HG03064 (cell line): Measurements from ENCODE around the gene CCDC171.
"Not testable (repeated sequence)": the region's sequence is repeated elsewhere in the genome, so short reads cannot be mapped to it uniquely, and the experiment has no call there.

Experiments used
- ATAC-seq: cut with Tn5 transposase; IDR thresholded peaks from one replicate; pipeline ENCODE4 v1.9.1; 2021; ENCODE audit warnings: low read depth; ENCODE audit not compliant: unreplicated experiment

The CCDC171 gene

GRCh38 chr9:15549611-15550010 is 3.2 kb upstream of the CCDC171 start:
- no peak for ATAC-seq

DNA sequence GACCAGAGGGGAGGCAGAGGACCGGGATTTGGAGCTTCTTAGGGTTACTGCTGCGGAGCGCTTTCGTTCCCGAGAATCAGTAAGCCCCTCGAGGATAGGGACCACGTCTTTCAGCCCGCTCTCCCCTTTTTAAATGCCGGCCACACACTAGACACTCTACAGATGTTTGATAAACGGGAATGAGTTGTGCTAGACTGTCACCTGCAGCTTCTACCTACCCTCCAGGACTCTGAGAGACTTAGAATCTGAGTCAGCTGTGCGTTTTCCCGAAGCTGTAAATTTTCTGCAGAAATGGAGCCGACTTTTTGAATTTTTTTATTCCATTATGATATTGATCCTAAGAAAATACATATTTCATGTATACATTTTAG is 670 bp downstream of the CCDC171 start:
- ATAC-seq, result peak; percentile 16

- ATAC-seq, result no peak
Measured at GRCh38 chr9:15570769-15571168, 17.9 kb downstream of the CCDC171 start.

GRCh38 chr9:15572200-15572770 is 19.4 kb downstream of the CCDC171 start:
- ATAC-seq, result no peak

- ATAC-seq, result no peak
Measured at GRCh38 chr9:15576350-15577050, 23.7 kb downstream of the CCDC171 start.

GRCh38 chr9:15578714-15579113 is 25.9 kb downstream of the CCDC171 start:
- ATAC-seq, result no peak

DNA sequence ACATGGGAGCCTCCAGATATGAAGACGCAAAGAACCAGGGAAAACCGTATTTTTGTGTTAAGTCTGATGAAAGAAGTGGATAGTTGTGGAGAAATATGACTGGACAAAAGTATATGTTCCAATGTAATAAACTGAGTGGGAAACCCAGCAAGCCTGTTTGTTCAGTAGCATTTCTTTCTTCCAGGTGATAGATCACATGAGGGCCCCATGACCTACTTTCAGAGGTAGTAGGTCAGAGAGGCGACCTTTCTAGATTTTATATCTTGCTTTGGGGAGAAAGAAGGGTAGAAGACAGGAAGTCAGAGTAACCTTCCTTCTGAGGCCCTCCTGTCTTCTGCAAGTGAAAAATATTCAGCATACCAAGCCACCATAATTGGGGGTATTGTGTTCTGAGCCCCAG is 31.5 kb downstream of the CCDC171 start:
- ATAC-seq, result no peak

DNA sequence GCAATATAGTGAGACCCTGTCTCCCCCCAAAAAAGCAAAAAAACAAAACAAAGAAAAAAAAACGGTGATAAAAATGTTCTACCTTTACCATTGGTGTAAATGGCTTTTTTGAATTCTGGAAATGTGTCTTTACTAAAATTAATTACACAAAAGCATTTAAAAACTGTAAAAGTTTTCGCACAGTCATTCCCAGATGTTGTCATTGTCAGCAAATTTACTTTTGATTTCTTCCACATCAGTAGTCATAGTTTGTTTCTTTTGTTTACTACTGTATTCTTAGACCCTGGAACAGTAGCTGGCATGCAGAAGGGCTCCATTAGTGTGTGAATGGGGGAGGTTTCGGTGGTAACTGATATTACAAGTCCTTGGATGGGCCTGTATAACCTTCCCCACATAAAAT is 39.5 kb downstream of the CCDC171 start:
- ATAC-seq, result no peak

DNA sequence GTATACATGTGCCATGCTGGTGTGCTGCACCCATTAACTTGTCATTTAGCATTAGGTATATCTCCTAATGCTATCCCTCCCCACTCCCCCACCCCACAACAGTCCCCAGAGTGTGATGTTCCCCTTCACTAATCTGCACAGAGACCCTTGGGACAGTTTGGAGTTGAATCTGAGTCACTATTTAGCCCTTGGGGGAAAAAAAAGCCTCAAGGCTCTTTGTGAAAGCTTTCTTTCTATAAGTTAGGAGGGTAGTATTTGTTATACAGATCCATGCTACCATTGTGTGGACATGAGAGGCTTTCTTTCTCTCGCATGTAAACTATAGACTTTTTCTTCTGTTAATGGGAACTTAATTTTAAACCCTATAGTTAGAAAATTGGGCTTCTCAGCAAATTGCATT is 40.1 kb downstream of the CCDC171 start:
- not testable (repeated sequence) for ATAC-seq

DNA sequence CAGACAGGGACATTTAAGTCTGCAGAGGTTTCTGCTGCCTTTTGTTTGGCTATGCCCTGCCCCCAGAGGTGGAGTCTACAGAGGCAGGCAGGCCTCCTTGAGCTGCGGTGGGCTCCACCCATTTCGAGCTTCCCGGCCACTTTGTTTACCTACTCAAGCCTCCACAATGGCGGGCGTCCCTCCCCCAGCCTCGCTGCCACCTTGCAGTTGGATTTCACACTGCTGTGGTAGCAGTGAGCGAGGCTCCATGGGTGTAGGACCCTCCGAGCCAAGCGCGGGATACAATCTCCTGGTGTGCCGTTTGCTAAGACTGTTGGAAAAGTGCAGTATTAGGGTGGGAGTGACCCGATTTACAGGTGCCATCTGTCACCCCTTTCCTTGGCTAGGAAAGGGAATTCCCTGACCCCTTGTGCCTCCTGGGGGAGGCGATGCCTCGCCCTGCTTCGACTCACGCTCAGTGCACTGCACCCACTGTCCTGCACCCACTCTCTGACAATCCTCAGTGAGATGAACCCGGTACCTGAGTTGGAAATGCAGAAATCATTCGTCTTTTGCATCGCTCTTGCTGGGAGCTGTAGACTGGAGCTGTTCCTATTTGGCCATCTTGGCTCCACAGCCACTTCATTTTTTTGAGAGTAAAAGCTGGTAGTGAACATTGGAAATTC is 48.0 kb downstream of the CCDC171 start:
- ATAC-seq, result not testable (repeated sequence)

DNA sequence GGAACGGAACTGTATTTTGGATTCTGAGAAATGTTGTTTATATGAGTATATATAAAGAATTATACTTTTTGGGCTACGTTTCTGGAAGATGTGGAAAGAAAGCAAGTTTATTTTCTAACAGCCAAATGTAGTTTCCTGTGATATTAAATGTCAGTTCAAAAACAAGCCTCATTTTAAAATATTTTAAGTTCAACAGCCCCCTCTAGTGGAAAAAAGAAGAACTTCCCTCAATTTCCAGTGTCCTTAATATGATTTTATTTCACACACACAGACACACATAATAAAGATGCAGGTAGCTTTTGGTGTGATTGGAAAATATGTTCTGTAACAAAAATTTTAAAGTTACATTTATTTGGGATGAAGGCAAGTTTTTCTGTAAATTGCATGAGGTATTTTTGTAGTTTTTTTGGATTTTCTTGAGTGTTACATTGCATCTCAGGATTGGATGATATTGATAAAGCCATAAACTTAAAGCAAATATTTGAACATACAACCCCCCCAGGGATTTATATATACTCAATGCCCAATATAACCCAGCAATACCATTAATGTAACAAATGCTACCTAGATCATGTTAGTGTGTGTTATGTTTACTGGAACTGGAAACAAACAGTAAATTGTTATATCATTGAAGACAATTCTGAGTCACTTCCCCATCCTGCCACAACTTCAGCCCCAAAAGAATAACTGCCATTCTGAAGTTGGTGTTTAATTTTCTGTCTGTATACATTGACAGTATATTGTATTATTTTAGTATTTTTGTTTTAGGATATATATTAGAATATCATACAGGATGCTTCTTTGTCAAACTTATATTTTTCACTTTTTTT is 54.0 kb downstream of the CCDC171 start:
- ATAC-seq, result no peak

DNA sequence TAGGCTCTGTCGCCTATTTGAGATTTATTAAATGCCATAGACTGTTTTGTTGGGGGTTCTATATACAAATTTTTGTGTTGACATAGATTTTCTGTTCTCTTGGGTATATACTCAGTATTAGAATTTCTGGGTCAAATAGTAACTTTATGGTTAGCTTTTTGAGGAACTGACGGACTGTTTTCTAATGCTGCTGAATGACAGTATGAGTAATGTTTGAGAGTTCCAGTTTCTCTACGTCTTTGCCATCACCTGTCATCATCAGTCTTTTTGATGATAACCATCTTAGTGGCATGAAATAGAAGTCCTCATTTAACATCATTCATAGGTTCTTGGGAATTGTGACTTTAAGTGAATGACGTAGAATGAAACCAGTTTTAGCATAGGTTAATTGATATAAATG is 60.1 kb downstream of the CCDC171 start:
- no peak for ATAC-seq

DNA sequence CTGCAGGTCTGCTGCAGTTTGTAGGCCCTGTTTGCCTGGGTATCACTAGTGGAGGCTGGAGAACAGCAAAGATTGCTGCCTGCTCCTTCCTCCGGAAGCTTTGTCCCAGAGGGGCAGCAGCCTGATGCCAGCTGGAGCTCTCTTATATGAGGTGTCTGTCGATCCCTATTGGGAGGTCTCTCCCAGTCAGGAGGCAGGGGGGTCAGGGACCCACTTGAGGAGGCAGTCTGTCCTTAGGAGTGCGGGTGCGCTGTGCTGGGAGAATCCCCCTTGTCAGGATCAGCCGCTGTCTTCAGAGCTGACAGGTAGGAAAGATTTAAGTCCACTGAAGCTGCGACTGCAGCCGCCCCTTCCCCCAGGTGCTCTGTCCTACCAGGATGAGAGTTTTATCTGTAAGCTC is 64.9 kb downstream of the CCDC171 start:
- no peak for ATAC-seq

- ATAC-seq, result no peak
Measured at GRCh38 chr9:15618540-15619331, 65.9 kb downstream of the CCDC171 start.

DNA sequence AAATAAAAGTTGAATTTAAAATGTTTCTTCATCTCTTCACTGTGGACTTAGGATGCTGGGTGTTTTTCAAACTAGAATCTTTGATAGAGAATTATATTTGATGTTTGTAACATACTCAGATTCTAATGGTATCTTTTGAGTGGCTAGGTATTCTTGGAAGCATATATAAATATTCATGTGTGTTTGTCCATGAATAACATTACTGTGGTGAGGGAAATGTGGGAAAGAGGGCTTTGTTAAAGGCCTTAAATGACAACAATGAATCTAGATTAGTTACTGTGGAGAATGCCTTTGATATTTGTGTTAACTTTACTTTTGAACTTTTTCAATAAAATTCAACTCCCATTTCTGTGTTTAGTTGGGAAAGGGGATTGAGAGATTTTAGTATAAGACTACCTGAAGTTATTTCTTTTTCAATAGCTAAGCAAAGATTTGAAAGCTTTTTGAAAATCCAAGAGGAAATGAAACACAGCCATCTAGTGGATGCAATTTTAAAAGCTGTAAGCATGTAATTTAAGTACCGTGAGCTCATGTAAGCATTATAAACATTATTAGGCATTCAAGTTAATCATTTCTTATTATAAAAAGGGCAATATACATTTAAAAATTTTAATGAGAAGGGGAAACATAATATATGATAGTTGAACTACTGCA is 69.6 kb downstream of the CCDC171 start:
- no peak for ATAC-seq

DNA sequence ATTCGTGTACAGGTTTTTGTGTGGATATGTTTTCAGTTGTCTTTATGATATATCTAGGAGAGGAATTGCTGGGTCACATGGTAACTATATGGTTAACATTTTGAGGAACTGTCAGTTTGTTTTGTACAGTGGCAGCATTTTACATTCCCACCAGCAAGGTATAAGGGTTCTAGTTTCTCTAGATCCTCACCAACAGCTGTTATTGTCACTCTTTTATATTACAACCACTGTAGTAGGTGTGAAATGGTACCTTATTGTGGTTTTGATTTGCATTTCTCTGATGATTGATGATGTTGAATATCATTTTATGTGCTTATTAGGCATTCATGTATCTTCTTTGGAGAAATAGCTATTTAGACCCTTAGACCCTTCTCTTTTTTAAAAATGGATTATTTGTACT is 82.9 kb downstream of the CCDC171 start:
- no peak for ATAC-seq

DNA sequence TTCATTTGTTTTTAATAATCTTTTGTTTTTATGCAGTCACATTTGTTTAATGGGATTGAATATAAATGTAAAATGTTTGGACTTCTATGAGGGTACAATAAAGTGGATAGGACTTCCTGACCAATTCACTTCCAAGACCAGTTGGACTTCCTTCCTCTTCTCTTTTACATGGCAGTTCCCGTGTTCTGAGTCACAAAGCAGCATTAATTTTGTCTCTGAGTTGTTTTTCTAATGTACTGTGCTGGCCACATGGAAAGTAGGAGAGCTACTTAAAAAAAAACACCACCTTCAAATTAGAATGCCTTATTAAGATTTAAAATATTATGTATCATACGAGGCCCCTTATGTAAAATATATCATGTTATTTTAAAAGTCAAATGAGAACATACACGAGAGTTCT is 87.3 kb downstream of the CCDC171 start:
- ATAC-seq, result no peak

DNA sequence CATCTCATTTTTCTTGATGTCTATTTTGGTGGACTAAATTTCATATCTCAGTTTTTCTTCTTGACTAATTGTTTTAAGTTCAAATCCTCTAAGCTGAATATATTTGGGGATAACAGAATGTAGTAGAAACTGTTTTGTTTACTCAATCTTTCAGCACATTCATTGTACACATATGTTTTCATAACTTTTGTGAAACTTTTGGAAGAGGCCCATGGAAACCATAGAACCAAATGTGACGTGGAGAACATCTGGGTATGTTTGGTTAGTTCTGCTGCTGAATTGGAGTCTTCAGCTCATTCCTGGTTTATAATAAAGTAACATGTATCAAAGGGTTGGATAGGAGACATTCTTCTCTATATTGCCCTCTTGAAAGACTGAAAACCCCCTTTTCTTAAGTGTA is 88.4 kb downstream of the CCDC171 start:
- ATAC-seq, result no peak

DNA sequence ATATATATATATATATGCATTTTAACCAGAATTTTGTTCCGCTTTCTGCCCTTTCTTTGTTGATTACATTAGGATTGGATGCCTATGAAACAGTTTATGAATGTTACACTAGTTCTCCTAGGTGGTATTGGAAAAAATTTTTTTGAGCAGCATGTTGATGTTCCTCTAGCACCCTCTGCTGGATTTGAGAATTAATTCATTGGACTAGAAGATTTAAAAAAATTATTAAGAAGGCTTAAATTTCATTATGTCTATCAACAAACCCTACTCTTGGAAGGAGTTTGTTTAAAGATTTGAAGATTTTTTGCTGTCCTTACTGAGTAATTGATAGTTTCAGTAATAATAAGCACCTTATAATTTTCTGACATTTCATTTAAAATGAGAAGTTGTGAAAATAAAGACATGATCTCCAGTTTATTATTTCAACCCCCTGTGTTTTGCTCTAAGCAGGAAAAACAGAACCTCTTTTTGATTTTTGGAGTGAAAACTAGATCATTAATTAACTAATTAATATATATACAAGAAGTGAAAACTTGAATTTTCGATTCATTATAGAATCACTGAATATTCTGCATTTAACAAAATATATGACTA is 89.6 kb downstream of the CCDC171 start:
- no peak for ATAC-seq

- no peak for ATAC-seq
Measured at GRCh38 chr9:15670246-15670645, 117.4 kb downstream of the CCDC171 start.
